Glutamatergic neuron (in vitro differentiated cells): ENCODE data around the gene TM4SF20. TPM values are rescaled to one million over a fixed set of nuclear protein-coding genes. Genes with fewer than 3 reads are reported as not detected.
A peak's percentile ranks its signal among the peaks of the same experiment; 100 is the strongest.
"Not testable (repeated sequence)": the region's sequence is repeated elsewhere in the genome, so short reads cannot be mapped to it uniquely, and the experiment has no call there.

Experiments
- DNase-seq: peaks from one replicate; pipeline ENCODE4 v3.0.0; 2022
- H3K27ac Mint-ChIP-seq: one replicate; pipeline ENCODE4 v1.8.0; 2020; ENCODE audit warnings: mild to moderate bottlenecking, mixed read lengths, inconsistent platforms; ENCODE audit not compliant: unreplicated experiment
- H3K27me3 Mint-ChIP-seq: one replicate; pipeline ENCODE4 v1.8.0; 2020; ENCODE audit warnings: mild to moderate bottlenecking, moderate library complexity, mixed read lengths, inconsistent platforms; ENCODE audit not compliant: unreplicated experiment
- H3K36me3 Mint-ChIP-seq: one replicate; pipeline ENCODE4 v1.8.0; 2020; ENCODE audit warnings: mild to moderate bottlenecking, mixed read lengths, inconsistent platforms; ENCODE audit not compliant: unreplicated experiment
- H3K4me1 Mint-ChIP-seq: one replicate; pipeline ENCODE4 v1.8.0; 2020; ENCODE audit warnings: mild to moderate bottlenecking, low read depth, mixed read lengths, inconsistent platforms; ENCODE audit not compliant: unreplicated experiment
- H3K4me3 Mint-ChIP-seq: one replicate; pipeline ENCODE4 v1.8.0; 2020; ENCODE audit warnings: mild to moderate bottlenecking, mixed read lengths, inconsistent platforms; ENCODE audit not compliant: unreplicated experiment
- H3K9me3 Mint-ChIP-seq: one replicate; pipeline ENCODE4 v1.8.0; 2020; ENCODE audit warnings: mild to moderate bottlenecking, moderate library complexity, mixed read lengths, inconsistent platforms; ENCODE audit not compliant: unreplicated experiment
- total RNA-seq: library from RNA; stranded (reverse); fragmentation: NEBNext Ultra II Directional; extraction: Animal tissue kit (Norgen Biotek cat#: 25700); gene quantifications from one replicate; pipeline ENCODE4 v1.2.1, GENCODE V29; 2021; ENCODE audit not compliant: unreplicated experiment
- TF ChIP-seq, protein P1 (sequence below): fragments of 200-600 bp; sonication (generic); IDR thresholded peaks from one replicate; pipeline ENCODE4 v1.5.0; 2021; ENCODE audit not compliant: partially characterized antibody, unreplicated experiment

The TM4SF20 gene
- total RNA-seq, 1 donor from 2014 or later: not detected

- H3K4me3 Mint-ChIP-seq: no peak overlapping the region
- H3K27ac Mint-ChIP-seq: peak overlapping the region; percentile 9
- no peaks in the 10 kb centered on the region for H3K36me3 Mint-ChIP-seq
- peaks cover 2% of the 10 kb centered on the region for H3K27me3 Mint-ChIP-seq
- TF ChIP-seq, protein P1, sequence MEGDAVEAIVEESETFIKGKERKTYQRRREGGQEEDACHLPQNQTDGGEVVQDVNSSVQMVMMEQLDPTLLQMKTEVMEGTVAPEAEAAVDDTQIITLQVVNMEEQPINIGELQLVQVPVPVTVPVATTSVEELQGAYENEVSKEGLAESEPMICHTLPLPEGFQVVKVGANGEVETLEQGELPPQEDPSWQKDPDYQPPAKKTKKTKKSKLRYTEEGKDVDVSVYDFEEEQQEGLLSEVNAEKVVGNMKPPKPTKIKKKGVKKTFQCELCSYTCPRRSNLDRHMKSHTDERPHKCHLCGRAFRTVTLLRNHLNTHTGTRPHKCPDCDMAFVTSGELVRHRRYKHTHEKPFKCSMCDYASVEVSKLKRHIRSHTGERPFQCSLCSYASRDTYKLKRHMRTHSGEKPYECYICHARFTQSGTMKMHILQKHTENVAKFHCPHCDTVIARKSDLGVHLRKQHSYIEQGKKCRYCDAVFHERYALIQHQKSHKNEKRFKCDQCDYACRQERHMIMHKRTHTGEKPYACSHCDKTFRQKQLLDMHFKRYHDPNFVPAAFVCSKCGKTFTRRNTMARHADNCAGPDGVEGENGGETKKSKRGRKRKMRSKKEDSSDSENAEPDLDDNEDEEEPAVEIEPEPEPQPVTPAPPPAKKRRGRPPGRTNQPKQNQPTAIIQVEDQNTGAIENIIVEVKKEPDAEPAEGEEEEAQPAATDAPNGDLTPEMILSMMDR: no peak
- H3K9me3 Mint-ChIP-seq: no peaks in the 10 kb centered on the region
- H3K4me1 Mint-ChIP-seq: peaks cover 5% of the 10 kb centered on the region
- no peak for DNase-seq
Observed at GRCh38 chr2:227389661-227390060, 10.6 kb upstream of the TM4SF20 start.

- Mint-ChIP-seq H3K27me3 (peaks cover 2% of the 10 kb centered on the region), H3K36me3 (no peaks in the 10 kb centered on the region), H3K27ac (no peak overlapping the region), H3K9me3 (no peaks in the 10 kb centered on the region), H3K4me1 (peaks cover 5% of the 10 kb centered on the region), H3K4me3 (no peak overlapping the region)
- TF ChIP-seq, protein P1: no peak
- DNase-seq: no peak
Observed at GRCh38 chr2:227389231-227389630, 10.1 kb upstream of the TM4SF20 start.

DNA sequence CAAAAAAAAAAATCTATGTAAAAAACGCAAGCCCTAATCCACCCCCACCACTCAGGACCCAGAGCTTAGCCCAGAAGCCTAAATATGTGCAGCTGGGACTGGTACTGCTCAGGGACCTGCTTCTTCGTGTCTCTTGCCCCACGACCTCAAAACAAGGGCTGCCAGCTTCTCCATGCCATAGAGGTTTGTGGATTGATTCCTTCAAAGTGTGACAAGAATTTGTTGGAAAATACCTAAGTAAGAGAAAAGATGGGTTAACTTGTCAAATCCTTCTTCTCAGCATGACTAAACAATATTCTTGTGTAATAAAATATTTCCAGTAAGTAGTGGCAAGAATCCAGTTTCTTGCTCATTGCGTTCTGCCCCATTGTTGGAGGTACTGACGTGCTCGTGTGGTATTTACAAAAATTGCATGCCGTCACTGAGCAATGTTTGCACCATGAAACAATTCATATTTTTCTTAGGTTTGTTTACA, 9.5 kb upstream of the TM4SF20 start:
- no peaks in the 10 kb centered on the region for H3K9me3 Mint-ChIP-seq
- peaks cover 2% of the 10 kb centered on the region for H3K27me3 Mint-ChIP-seq
- H3K4me1 Mint-ChIP-seq: peaks cover 4% of the 10 kb centered on the region
- no peak for DNase-seq
- no peak overlapping the region for H3K4me3 Mint-ChIP-seq
- TF ChIP-seq, protein P1: no peak
- H3K27ac Mint-ChIP-seq: no peak overlapping the region
- no peaks in the 10 kb centered on the region for H3K36me3 Mint-ChIP-seq

DNA sequence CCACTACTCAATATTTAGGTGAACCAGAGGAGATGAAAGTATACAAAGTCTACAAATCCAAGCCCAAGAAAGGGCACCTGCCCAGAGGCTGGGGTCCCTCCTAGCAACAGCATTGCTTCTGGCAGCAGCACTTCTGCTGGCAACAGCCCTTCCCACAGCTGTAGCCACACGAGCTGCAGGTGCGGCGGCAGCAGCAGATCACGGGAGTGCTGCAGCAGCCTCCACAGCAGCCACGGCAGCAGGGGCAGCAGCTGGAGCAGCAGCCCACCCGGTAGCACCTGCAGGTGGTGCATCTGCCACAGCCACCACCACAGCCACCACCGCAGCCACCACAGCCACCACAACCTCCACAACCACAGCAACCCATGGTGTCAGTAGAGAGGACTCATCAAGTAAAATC, 8.5 kb upstream of the TM4SF20 start, which contains the start of gene SCYGR1:
Gene SCYGR1, minus strand, starts transcription at position 367 of the 400 bp plus-strand sequence. Its CDS starts 0 bp downstream, at position 367.
- not testable (repeated sequence) for H3K4me1 Mint-ChIP-seq, H3K27ac Mint-ChIP-seq, H3K27me3 Mint-ChIP-seq, H3K9me3 Mint-ChIP-seq, H3K4me3 Mint-ChIP-seq, DNase-seq, H3K36me3 Mint-ChIP-seq

DNA sequence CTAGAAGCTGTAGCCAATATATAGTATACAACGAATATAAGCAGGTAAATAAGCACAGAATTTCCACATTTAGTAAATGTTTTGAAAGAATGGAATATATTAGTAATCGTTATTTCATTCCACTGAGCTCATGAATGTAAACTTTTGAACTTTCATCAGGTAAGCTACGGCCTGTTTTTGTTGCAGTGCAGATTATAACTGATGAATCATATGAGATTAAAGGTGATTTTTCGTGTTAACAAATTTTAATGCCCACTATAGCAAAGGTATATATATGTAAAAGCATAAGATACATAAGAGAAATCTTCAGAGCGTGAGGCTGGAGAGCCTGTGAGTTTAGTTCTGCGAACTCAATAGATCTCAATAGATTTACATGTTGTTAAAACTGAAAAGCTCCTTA, 7.5 kb upstream of the TM4SF20 start:
- Mint-ChIP-seq H3K4me1 (no peaks in the 10 kb centered on the region), H3K27ac (no peak overlapping the region), H3K36me3 (no peaks in the 10 kb centered on the region), H3K9me3 (no peaks in the 10 kb centered on the region), H3K27me3 (peaks cover 2% of the 10 kb centered on the region), H3K4me3 (no peak overlapping the region)
- DNase-seq: no peak
- TF ChIP-seq, protein P1: no peak
